ENCODE data around the gene STAT4. TPM values are rescaled to one million over a fixed set of nuclear protein-coding genes. Genes with fewer than 3 reads are reported as not detected.

Gene STAT4
- total RNA-seq, 1 experiment from 2014 or later: 0.33 TPM

DNA sequence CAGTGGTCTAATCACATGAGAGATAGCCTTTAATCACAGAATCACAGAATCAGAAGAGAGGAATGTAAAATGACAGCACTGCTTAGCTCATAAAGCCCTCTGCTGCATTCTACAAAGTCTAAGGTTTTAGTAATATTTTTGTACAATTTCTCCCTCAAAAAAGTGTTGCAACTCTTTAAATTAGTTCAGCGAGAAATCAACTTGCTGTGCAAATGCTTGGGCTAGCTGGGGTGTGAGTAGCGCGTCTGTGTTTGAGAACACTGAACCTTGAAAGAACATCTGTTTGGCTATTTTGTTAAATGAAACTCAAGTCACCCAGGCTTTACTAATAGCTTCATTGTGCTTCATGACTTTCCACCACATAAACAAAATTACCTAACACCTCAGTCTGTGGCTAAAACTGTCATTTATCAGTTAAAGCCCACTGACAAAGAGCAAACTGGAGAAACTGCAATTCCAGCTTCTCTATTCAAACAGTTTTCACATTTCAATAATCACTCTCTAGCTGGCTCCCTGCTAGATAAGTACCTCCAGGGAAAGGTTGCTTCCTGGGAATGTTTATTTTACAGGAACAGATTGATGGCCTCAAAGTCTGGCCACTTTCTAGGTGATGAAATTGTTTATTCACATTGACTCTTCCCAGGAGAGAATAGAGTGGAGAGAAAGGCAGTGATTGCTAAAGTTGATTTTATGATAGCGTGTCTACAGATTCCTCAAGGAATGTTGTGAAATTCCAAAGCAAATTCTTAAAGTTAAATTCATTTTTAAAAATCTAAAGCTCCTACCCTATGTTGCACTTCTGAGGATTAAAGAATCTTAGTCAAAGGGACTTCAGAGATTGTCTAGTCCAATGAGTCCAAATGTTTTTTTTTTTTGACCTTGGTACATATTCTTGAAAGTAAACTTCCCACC lies 100.8 kb downstream of the STAT4 start:
- no peak overlapping the region for H3T11ph ChIP-seq (ENCODE audit: low read length)
- no peak overlapping the region for H3K27ac ChIP-seq (ENCODE audit: insufficient read length, low read depth, low read length)
- H3K4ac ChIP-seq (ENCODE audit: low read depth, low read length): no peak overlapping the region
- no peak overlapping the region for H3K27ac Mint-ChIP-seq
- no peaks in the 10 kb centered on the region for H4K20me1 ChIP-seq (ENCODE audit: control insufficient read depth, insufficient read depth, insufficient read length)
- H4K91ac ChIP-seq (ENCODE audit: insufficient read length, low read depth, low read length): no peak overlapping the region
- DNase-seq: no peak
- H3K4me2 ChIP-seq (ENCODE audit: insufficient read depth, insufficient read length, low read length): no peak overlapping the region
- no peaks in the 10 kb centered on the region for H3K9me3 Mint-ChIP-seq
- H3K27me3 ChIP-seq (ENCODE audit: insufficient read depth, low read length): no peaks in the 10 kb centered on the region
- TF ChIP-seq, protein P1, sequence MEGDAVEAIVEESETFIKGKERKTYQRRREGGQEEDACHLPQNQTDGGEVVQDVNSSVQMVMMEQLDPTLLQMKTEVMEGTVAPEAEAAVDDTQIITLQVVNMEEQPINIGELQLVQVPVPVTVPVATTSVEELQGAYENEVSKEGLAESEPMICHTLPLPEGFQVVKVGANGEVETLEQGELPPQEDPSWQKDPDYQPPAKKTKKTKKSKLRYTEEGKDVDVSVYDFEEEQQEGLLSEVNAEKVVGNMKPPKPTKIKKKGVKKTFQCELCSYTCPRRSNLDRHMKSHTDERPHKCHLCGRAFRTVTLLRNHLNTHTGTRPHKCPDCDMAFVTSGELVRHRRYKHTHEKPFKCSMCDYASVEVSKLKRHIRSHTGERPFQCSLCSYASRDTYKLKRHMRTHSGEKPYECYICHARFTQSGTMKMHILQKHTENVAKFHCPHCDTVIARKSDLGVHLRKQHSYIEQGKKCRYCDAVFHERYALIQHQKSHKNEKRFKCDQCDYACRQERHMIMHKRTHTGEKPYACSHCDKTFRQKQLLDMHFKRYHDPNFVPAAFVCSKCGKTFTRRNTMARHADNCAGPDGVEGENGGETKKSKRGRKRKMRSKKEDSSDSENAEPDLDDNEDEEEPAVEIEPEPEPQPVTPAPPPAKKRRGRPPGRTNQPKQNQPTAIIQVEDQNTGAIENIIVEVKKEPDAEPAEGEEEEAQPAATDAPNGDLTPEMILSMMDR (conservative IDR thresholded peaks at IDR 0.05): no peak
- H2BK12ac ChIP-seq (ENCODE audit: insufficient read length, low read depth, low read length): no peak overlapping the region
- no peak overlapping the region for H3K4me3 Mint-ChIP-seq
- no peaks in the 10 kb centered on the region for H3K23me2 ChIP-seq (ENCODE audit: insufficient read length, low read depth, low read length, poor library complexity, severe bottlenecking)
- WGBS (ENCODE audit: extremely low coverage, insufficient read length, low lambda C conversion rate): no CpG with 5 or more reads among the region's 4 CpGs
- H2BK20ac ChIP-seq (ENCODE audit: low read depth, low read length, poor library complexity, severe bottlenecking): no peak overlapping the region
- H2AK5ac ChIP-seq (ENCODE audit: insufficient read length, low read length): no peak overlapping the region
- no peak overlapping the region for H2BK15ac ChIP-seq (ENCODE audit: low read depth, low read length)
- no peaks in the 10 kb centered on the region for H3K36me3 Mint-ChIP-seq (ENCODE audit: insufficient read depth in 1 of 3, low read depth in 3 of 3)
- peaks cover 2% of the 10 kb centered on the region; the same call in 1 of the 2 replicates for H3K27me3 Mint-ChIP-seq (ENCODE audit: low read depth)
- no peak overlapping the region for H3K18ac ChIP-seq (ENCODE audit: insufficient read length, low read depth, low read length)
- H2BK120ac ChIP-seq (ENCODE audit: low read depth, low read length, poor library complexity, severe bottlenecking): no peak overlapping the region
- peaks cover 5 to 13% of the 10 kb centered on the region in 2 experiments for H3K4me1 Mint-ChIP-seq
- no peak overlapping the region for H2BK5ac ChIP-seq (ENCODE audit: insufficient read length, low read length)
- H2AFZ ChIP-seq (ENCODE audit: low read length): no peak overlapping the region
- H3K9me3 ChIP-seq (ENCODE audit: control insufficient read depth, low read depth, low read length): no peaks in the 10 kb centered on the region
- H3K79me1 ChIP-seq (ENCODE audit: insufficient read depth, low read depth, low read length, poor library complexity, severe bottlenecking): no peaks in the 10 kb centered on the region
- no peak overlapping the region for H3K14ac ChIP-seq (ENCODE audit: insufficient read depth, low read length)
- no peak overlapping the region for H4K5ac ChIP-seq (ENCODE audit: insufficient read length, low read depth, low read length)
- no peak overlapping the region for H3K23ac ChIP-seq (ENCODE audit: insufficient read length, low read depth, low read length)
- H3K79me2 ChIP-seq (ENCODE audit: insufficient read depth, low read length): no peaks in the 10 kb centered on the region
- no peaks in the 10 kb centered on the region for H3K4me1 ChIP-seq (ENCODE audit: insufficient read depth, low read length)
- no peak overlapping the region for H3K9ac ChIP-seq (ENCODE audit: extremely low read depth, insufficient read length, low read length)
- no peak overlapping the region for H3K56ac ChIP-seq (ENCODE audit: insufficient read length, low read depth, low read length)
- H4K8ac ChIP-seq (replicated peaks; ENCODE audit: insufficient read length, low read depth, low read length): no peak overlapping the region
